ENCODE data around the gene NPB.
A peak's percentile ranks its signal among the peaks of the same experiment; 100 is the strongest.

The NPB gene

GRCh38 chr17:81940538-81941483 is 38.8 kb downstream of the NPB start:
- peaks cover 7% of the 10 kb centered on the region for H3K27me3 Mint-ChIP-seq (ENCODE audit: low read depth)
- H3K9me3 Mint-ChIP-seq, result no peaks in the 10 kb centered on the region
- no peaks in the 10 kb centered on the region for H3K36me3 Mint-ChIP-seq (ENCODE audit: low read depth)
- H3K4me3 Mint-ChIP-seq, result peak overlapping the region in 1 of 3 experiments; percentile 25
- TF ChIP-seq CTCF (IDR thresholded peaks at IDR 0.05; ENCODE audit: unreplicated experiment in 3 of 3), result no peak
- peaks cover 20% of the 10 kb centered on the region for H3K4me1 Mint-ChIP-seq
- H3K27ac Mint-ChIP-seq, result no peak overlapping the region

- no peak for TF ChIP-seq CTCF (IDR thresholded peaks at IDR 0.05; ENCODE audit: unreplicated experiment in 3 of 3)
- peaks cover 20% of the 10 kb centered on the region for H3K4me1 Mint-ChIP-seq
- no peaks in the 10 kb centered on the region for H3K9me3 Mint-ChIP-seq
- peaks cover 7% of the 10 kb centered on the region for H3K27me3 Mint-ChIP-seq (ENCODE audit: low read depth)
- no peaks in the 10 kb centered on the region for H3K36me3 Mint-ChIP-seq (ENCODE audit: low read depth)
- no peak overlapping the region for H3K27ac Mint-ChIP-seq
- H3K4me3 Mint-ChIP-seq, result no peak overlapping the region
Measured at GRCh38 chr17:81941484-81942166, 39.6 kb downstream of the NPB start.

- H3K4me3 Mint-ChIP-seq, result peak overlapping the region in 1 of 3 experiments; percentile 29
- H3K36me3 Mint-ChIP-seq (ENCODE audit: low read depth), result no peaks in the 10 kb centered on the region
Measured at GRCh38 chr17:81942167-81942553, 40.1 kb downstream of the NPB start.

GRCh38 chr17:81944858-81945257 is 42.8 kb downstream of the NPB start:
- TF ChIP-seq CTCF (IDR thresholded peaks at IDR 0.05; ENCODE audit: unreplicated experiment in 3 of 3), result no peak
- H3K36me3 Mint-ChIP-seq (ENCODE audit: low read depth), result no peaks in the 10 kb centered on the region
- peaks cover 3% of the 10 kb centered on the region for H3K27me3 Mint-ChIP-seq (ENCODE audit: low read depth)
- H3K4me3 Mint-ChIP-seq, result no peak overlapping the region
- no peak overlapping the region for H3K27ac Mint-ChIP-seq
- H3K4me1 Mint-ChIP-seq, result peaks cover 6% of the 10 kb centered on the region
- H3K9me3 Mint-ChIP-seq, result no peaks in the 10 kb centered on the region

More at GRCh38 chr17:81942167-81942553, 40.1 kb downstream of the NPB start:
- peaks cover 7% of the 10 kb centered on the region for H3K27me3 Mint-ChIP-seq (ENCODE audit: low read depth)
- H3K9me3 Mint-ChIP-seq, result no peaks in the 10 kb centered on the region
- H3K27ac Mint-ChIP-seq, result peak overlapping the region in 1 of 3 experiments; percentile 37
- TF ChIP-seq CTCF (IDR thresholded peaks at IDR 0.05; ENCODE audit: unreplicated experiment in 3 of 3), result no peak
- H3K4me1 Mint-ChIP-seq, result peaks cover 20% of the 10 kb centered on the region

- Mint-ChIP-seq H3K9me3 (no peaks in the 10 kb centered on the region), H3K27ac (no peak within 1 kb of the TSS), H3K36me3 (ENCODE audit: low read depth) (no peaks in the 10 kb centered on the region), H3K27me3 (ENCODE audit: low read depth) (peaks cover 6% of the 10 kb centered on the region), H3K4me3 (no peak within 1 kb of the TSS), H3K4me1 (no peaks in the 10 kb centered on the region)
- no peak for TF ChIP-seq CTCF (IDR thresholded peaks at IDR 0.05; ENCODE audit: unreplicated experiment in 3 of 3)
Measured at GRCh38 chr17:81947189-81947588, 45.2 kb downstream of the NPB start, which contains the start of gene MYADML2. TSS of gene MYADML2 (minus strand) at chr17:81947233. CDS start at chr17:81941741, 5,492 bp downstream.
